Activated B cell treated with CpG ODN at 0.5 μM for 24 hours (primary cell): ENCODE measurements around the gene AP4B1. TPM values are rescaled to one million over a fixed set of nuclear protein-coding genes. Genes with fewer than 3 reads are reported as not detected.

ENCODE experiments used
- ATAC-seq: fragments of 200-7000 bp; cut with Tn5 transposase; one replicate; pipeline ENCODE4 v1.10.0; 2021; ENCODE audit warnings: low read depth, mild to moderate bottlenecking, moderate library complexity
- CTCF ChIA-PET: fragments of 350-600 bp; sonication (Branson Sonifier 250); formaldehyde crosslinking; loops from one replicate; lab custom pipeline; 2021; ENCODE audit warnings: antibody characterized with exemption; lab: Charles Lee
- POLR2A ChIA-PET: fragments of 350-600 bp; sonication (Branson Sonifier 250); formaldehyde crosslinking; loops from one replicate; lab custom pipeline; 2021; ENCODE audit warnings: antibody characterized with exemption; lab: Charles Lee
- DNase-seq: peaks from one replicate; pipeline ENCODE4 v3.0.0; 2022
- H3K27ac Mint-ChIP-seq: one replicate; pipeline ENCODE4 v1.8.0; 2020; ENCODE audit warnings: mixed read lengths
- H3K27me3 Mint-ChIP-seq: one replicate; pipeline ENCODE4 v1.8.0; 2021; ENCODE audit warnings: mixed read lengths
- H3K36me3 Mint-ChIP-seq: one replicate; pipeline ENCODE4 v1.8.0; 2021; ENCODE audit warnings: low read depth, mixed read lengths
- H3K4me1 Mint-ChIP-seq: one replicate; pipeline ENCODE4 v1.8.0; 2021; ENCODE audit warnings: mixed read lengths
- H3K4me3 Mint-ChIP-seq: one replicate; pipeline ENCODE4 v1.8.0; 2020; ENCODE audit warnings: mild to moderate bottlenecking, mixed read lengths
- H3K9me3 Mint-ChIP-seq: one replicate; pipeline ENCODE4 v1.8.0; 2020; ENCODE audit warnings: mixed read lengths
- CTCF ChIP-seq: fragments of 200-600 bp; IDR thresholded peaks from one replicate; pipeline ENCODE4 v1.8.0; 2022; ENCODE audit warnings: antibody characterized with exemption, mild to moderate bottlenecking
- intact Hi-C: fragments of 100-400 bp; cut with micrococcal nuclease; formaldehyde crosslinking; loops from one replicate; pipeline ENCODE4 v1.15.1; 2024
- total RNA-seq: library from RNA; stranded (reverse); gene quantifications from 2 replicates; pipeline ENCODE4 v1.2.3, GENCODE V29; 2022

The AP4B1 gene
- total RNA-seq, 1 donor from 2014 or later = 69.9 TPM

GRCh38 chr1:113937146-113937545 is 32.5 kb upstream of the AP4B1 start:
- H3K9me3 Mint-ChIP-seq = no peaks in the 10 kb centered on the region
- intact Hi-C loops = loop anchor here (10.0 kb wide), 1 partner anchor 982 kb away; the partner anchor contains the start of gene SLC16A1
- ChIA-PET CTCF (no interaction called here), POLR2A (interaction anchor here (0.6 kb wide), 1 partner anchor 71 kb away, joined by 3 read pairs; no protein-coding TSS in a partner anchor)
- H3K27me3 Mint-ChIP-seq = no peaks in the 10 kb centered on the region
- no peak for DNase-seq
- ATAC-seq = no peak
- no peak for TF ChIP-seq CTCF
- H3K36me3 Mint-ChIP-seq = peaks cover 31% of the 10 kb centered on the region
- no peak overlapping the region for H3K4me3 Mint-ChIP-seq
- peaks cover 73% of the 10 kb centered on the region for H3K4me1 Mint-ChIP-seq
- no peak overlapping the region for H3K27ac Mint-ChIP-seq

GRCh38 chr1:113935970-113936369 is 31.4 kb upstream of the AP4B1 start:
- intact Hi-C loops = loop anchor here (10.0 kb wide), 1 partner anchor 981 kb away; the partner anchor contains the start of gene SLC16A1
- H3K27me3 Mint-ChIP-seq = no peaks in the 10 kb centered on the region
- H3K27ac Mint-ChIP-seq = no peak overlapping the region
- ATAC-seq (no peak), DNase-seq (no peak)
- peaks cover 79% of the 10 kb centered on the region for H3K4me1 Mint-ChIP-seq
- CTCF ChIA-PET = no interaction called here
- no peaks in the 10 kb centered on the region for H3K9me3 Mint-ChIP-seq
- H3K4me3 Mint-ChIP-seq = no peak overlapping the region
- peaks cover 24% of the 10 kb centered on the region for H3K36me3 Mint-ChIP-seq
- no peak for TF ChIP-seq CTCF
- POLR2A ChIA-PET = no interaction called here

GRCh38 chr1:113935176-113935575 is 30.6 kb upstream of the AP4B1 start:
- ChIA-PET POLR2A (interaction anchor here (1.5 kb wide), 1 partner anchor 11 kb away, joined by 5 read pairs; no protein-coding TSS in a partner anchor), CTCF (no interaction called here)
- peaks cover 18% of the 10 kb centered on the region for H3K36me3 Mint-ChIP-seq
- no peaks in the 10 kb centered on the region for H3K27me3 Mint-ChIP-seq
- intact Hi-C loops = loop anchor here (10.0 kb wide), 1 partner anchor 980 kb away; the partner anchor contains the start of gene SLC16A1
- no peak overlapping the region for H3K4me3 Mint-ChIP-seq
- ATAC-seq = no peak
- TF ChIP-seq CTCF = no peak
- H3K27ac Mint-ChIP-seq = no peak overlapping the region
- peaks cover 79% of the 10 kb centered on the region for H3K4me1 Mint-ChIP-seq
- no peak for DNase-seq
- H3K9me3 Mint-ChIP-seq = no peaks in the 10 kb centered on the region

GRCh38 chr1:113934511-113935055 is 30.0 kb upstream of the AP4B1 start:
- ATAC-seq (no peak), DNase-seq (no peak)
- no peaks in the 10 kb centered on the region for H3K9me3 Mint-ChIP-seq
- peaks cover 75% of the 10 kb centered on the region for H3K4me1 Mint-ChIP-seq
- intact Hi-C loops = loop anchor here (5.0 to 10.0 kb wide), 2 partner anchors 578 to 980 kb away; partner anchors contain the start of genes SLC16A1 and TRIM33
- H3K27me3 Mint-ChIP-seq = no peaks in the 10 kb centered on the region
- ChIA-PET CTCF (no interaction called here), POLR2A (interaction anchor here (1.5 kb wide), 1 partner anchor 12 kb away, joined by 5 read pairs; no protein-coding TSS in a partner anchor)
- H3K27ac Mint-ChIP-seq = no peak overlapping the region
- TF ChIP-seq CTCF = no peak
- H3K4me3 Mint-ChIP-seq = no peak overlapping the region
- H3K36me3 Mint-ChIP-seq = peaks cover 16% of the 10 kb centered on the region

GRCh38 chr1:113934006-113934405 is 29.4 kb upstream of the AP4B1 start:
- no peak for TF ChIP-seq CTCF
- intact Hi-C loops = loop anchor here (5.0 to 10.0 kb wide), 2 partner anchors 578 to 979 kb away; partner anchors contain the start of genes SLC16A1 and TRIM33
- peaks cover 71% of the 10 kb centered on the region for H3K4me1 Mint-ChIP-seq
- ChIA-PET CTCF (no interaction called here), POLR2A (interaction anchor here (1.5 kb wide), 1 partner anchor 13 kb away, joined by 5 read pairs; no protein-coding TSS in a partner anchor)
- no peak for DNase-seq
- no peak overlapping the region for H3K27ac Mint-ChIP-seq
- H3K4me3 Mint-ChIP-seq = no peak overlapping the region
- H3K27me3 Mint-ChIP-seq = no peaks in the 10 kb centered on the region
- H3K9me3 Mint-ChIP-seq = no peaks in the 10 kb centered on the region
- H3K36me3 Mint-ChIP-seq = peaks cover 20% of the 10 kb centered on the region
- no peak for ATAC-seq
